ENCODE results near the gene TALDO1.
A peak's percentile ranks its signal among the peaks of the same experiment; 100 is the strongest.

The TALDO1 gene

GRCh38 chr11:802693-803466, 55.6 kb downstream of the TALDO1 start:
- H3K4me3 ChIP-seq (ENCODE audit: low read depth in 1 of 2, low read length in 2 of 2): no peak overlapping the region
- H3K27ac ChIP-seq (ENCODE audit: low read depth, low read length): no peak overlapping the region
- peaks cover 12% of the 10 kb centered on the region for H3K4me1 ChIP-seq (ENCODE audit: insufficient read depth, low read length)
- H3K27me3 ChIP-seq (ENCODE audit: control insufficient read depth in 1 of 2, insufficient read depth in 2 of 2, low read length in 2 of 2): no peaks in the 10 kb centered on the region
- H3K9ac ChIP-seq (ENCODE audit: low read length): no peak overlapping the region
- no peaks in the 10 kb centered on the region for H3K36me3 ChIP-seq (ENCODE audit: insufficient read depth, low read length)
- H3K9me3 ChIP-seq (ENCODE audit: low read length): no peaks in the 10 kb centered on the region

GRCh38 chr11:803467-803742, 56.1 kb downstream of the TALDO1 start:
- Histone ChIP-seq H3K27ac (ENCODE audit: low read depth, low read length) (no peak overlapping the region), H3K27me3 (ENCODE audit: control insufficient read depth in 1 of 2, insufficient read depth in 2 of 2, low read length in 2 of 2) (no peaks in the 10 kb centered on the region), H3K9me3 (ENCODE audit: low read length) (no peaks in the 10 kb centered on the region), H3K4me3 (ENCODE audit: low read depth in 1 of 2, low read length in 2 of 2) (no peak overlapping the region), H3K4me1 (ENCODE audit: insufficient read depth, low read length) (peaks cover 13% of the 10 kb centered on the region), H3K9ac (ENCODE audit: low read length) (no peak overlapping the region), H3K36me3 (ENCODE audit: insufficient read depth, low read length) (no peaks in the 10 kb centered on the region)

GRCh38 chr11:803770-804598, 56.7 kb downstream of the TALDO1 start:
- H3K4me1 ChIP-seq (ENCODE audit: insufficient read depth, low read length): peaks cover 18% of the 10 kb centered on the region
- no peaks in the 10 kb centered on the region for H3K36me3 ChIP-seq (ENCODE audit: insufficient read depth, low read length)
- no peaks in the 10 kb centered on the region for H3K9me3 ChIP-seq (ENCODE audit: low read length)
- peak overlapping the region; percentile 70 to 73 for H3K4me3 ChIP-seq (ENCODE audit: low read depth in 1 of 2, low read length in 2 of 2)
- H3K27ac ChIP-seq (ENCODE audit: low read depth, low read length): peak overlapping the region; percentile 62
- H3K27me3 ChIP-seq (ENCODE audit: control insufficient read depth in 1 of 2, insufficient read depth in 2 of 2, low read length in 2 of 2): no peaks in the 10 kb centered on the region
- H3K9ac ChIP-seq (ENCODE audit: low read length): no peak overlapping the region

- H3K27me3 ChIP-seq (ENCODE audit: control insufficient read depth in 1 of 2, insufficient read depth in 2 of 2, low read length in 2 of 2): no peaks in the 10 kb centered on the region
- peak overlapping the region; percentile 70 to 73 for H3K4me3 ChIP-seq (ENCODE audit: low read depth in 1 of 2, low read length in 2 of 2)
- peaks cover 18% of the 10 kb centered on the region for H3K4me1 ChIP-seq (ENCODE audit: insufficient read depth, low read length)
- H3K9ac ChIP-seq (ENCODE audit: low read length): no peak overlapping the region
- H3K9me3 ChIP-seq (ENCODE audit: low read length): no peaks in the 10 kb centered on the region
- H3K27ac ChIP-seq (ENCODE audit: low read depth, low read length): peak overlapping the region; percentile 62
- H3K36me3 ChIP-seq (ENCODE audit: insufficient read depth, low read length): no peaks in the 10 kb centered on the region
These were observed 57.3 kb downstream of the TALDO1 start for GRCh38 chr11:804599-804964.

- H3K27ac ChIP-seq (ENCODE audit: low read depth, low read length): peak overlapping the region; percentile 89
- H3K9ac ChIP-seq (ENCODE audit: low read length): peak overlapping the region; percentile 98
- H3K36me3 ChIP-seq (ENCODE audit: insufficient read depth, low read length): peaks cover 26% of the 10 kb centered on the region
- H3K4me1 ChIP-seq (ENCODE audit: insufficient read depth, low read length): peaks cover 34% of the 10 kb centered on the region
- no peaks in the 10 kb centered on the region for H3K27me3 ChIP-seq (ENCODE audit: control insufficient read depth in 1 of 2, insufficient read depth in 2 of 2, low read length in 2 of 2)
- peak overlapping the region; percentile 78 to 82 for H3K4me3 ChIP-seq (ENCODE audit: low read depth in 1 of 2, low read length in 2 of 2)
- no peaks in the 10 kb centered on the region for H3K9me3 ChIP-seq (ENCODE audit: low read length)
These were observed 61.4 kb downstream of the TALDO1 start for GRCh38 chr11:808427-809286.

GRCh38 chr11:809287-810039, 62.2 kb downstream of the TALDO1 start, which contains the start of gene RPLP2:
Gene RPLP2 (plus strand): TSS chr11:809967. CDS start chr11:810235, 268 bp downstream.
- peak within 1 kb of the TSS; percentile 89 for H3K27ac ChIP-seq (ENCODE audit: low read depth, low read length)
- no peaks in the 10 kb centered on the region for H3K9me3 ChIP-seq (ENCODE audit: low read length)
- peak within 1 kb of the TSS; percentile 98 for H3K9ac ChIP-seq (ENCODE audit: low read length)
- H3K4me3 ChIP-seq (ENCODE audit: low read depth in 1 of 2, low read length in 2 of 2): peak within 1 kb of the TSS; percentile 78 to 82
- peaks cover 26% of the 10 kb centered on the region for H3K36me3 ChIP-seq (ENCODE audit: insufficient read depth, low read length)
- H3K27me3 ChIP-seq (ENCODE audit: control insufficient read depth in 1 of 2, insufficient read depth in 2 of 2, low read length in 2 of 2): no peaks in the 10 kb centered on the region
- H3K4me1 ChIP-seq (ENCODE audit: insufficient read depth, low read length): peaks cover 26% of the 10 kb centered on the region

- Histone ChIP-seq H3K9ac (ENCODE audit: low read length) (peak overlapping the region; percentile 98), H3K27ac (ENCODE audit: low read depth, low read length) (peak overlapping the region; percentile 89), H3K4me1 (ENCODE audit: insufficient read depth, low read length) (peaks cover 22% of the 10 kb centered on the region), H3K27me3 (ENCODE audit: control insufficient read depth in 1 of 2, insufficient read depth in 2 of 2, low read length in 2 of 2) (no peaks in the 10 kb centered on the region), H3K36me3 (ENCODE audit: insufficient read depth, low read length) (peaks cover 26% of the 10 kb centered on the region), H3K9me3 (ENCODE audit: low read length) (no peaks in the 10 kb centered on the region), H3K4me3 (ENCODE audit: low read depth in 1 of 2, low read length in 2 of 2) (peak overlapping the region; percentile 78 to 82)
These were observed 62.8 kb downstream of the TALDO1 start for GRCh38 chr11:810040-810567.

GRCh38 chr11:811446-812245, 64.4 kb downstream of the TALDO1 start:
- no peak overlapping the region for H3K4me3 ChIP-seq (ENCODE audit: low read depth in 1 of 2, low read length in 2 of 2)
- no peaks in the 10 kb centered on the region for H3K9me3 ChIP-seq (ENCODE audit: low read length)
- peaks cover 26% of the 10 kb centered on the region for H3K36me3 ChIP-seq (ENCODE audit: insufficient read depth, low read length)
- H3K27ac ChIP-seq (ENCODE audit: low read depth, low read length): no peak overlapping the region
- peak overlapping the region; percentile 98 for H3K9ac ChIP-seq (ENCODE audit: low read length)
- H3K4me1 ChIP-seq (ENCODE audit: insufficient read depth, low read length): peaks cover 22% of the 10 kb centered on the region
- H3K27me3 ChIP-seq (ENCODE audit: control insufficient read depth in 1 of 2, insufficient read depth in 2 of 2, low read length in 2 of 2): no peaks in the 10 kb centered on the region

- Histone ChIP-seq H3K4me1 (ENCODE audit: insufficient read depth, low read length) (peaks cover 22% of the 10 kb centered on the region), H3K36me3 (ENCODE audit: insufficient read depth, low read length) (peaks cover 26% of the 10 kb centered on the region), H3K27ac (ENCODE audit: low read depth, low read length) (no peak overlapping the region), H3K27me3 (ENCODE audit: control insufficient read depth in 1 of 2, insufficient read depth in 2 of 2, low read length in 2 of 2) (no peaks in the 10 kb centered on the region), H3K4me3 (ENCODE audit: low read depth in 1 of 2, low read length in 2 of 2) (no peak overlapping the region), H3K9ac (ENCODE audit: low read length) (no peak overlapping the region), H3K9me3 (ENCODE audit: low read length) (no peaks in the 10 kb centered on the region)
These were observed 65.1 kb downstream of the TALDO1 start for GRCh38 chr11:812390-812789.

- H3K9ac ChIP-seq (ENCODE audit: low read length): no peak overlapping the region
These were observed 65.8 kb downstream of the TALDO1 start for GRCh38 chr11:813072-813455.

More at GRCh38 chr11:813072-813455, 65.8 kb downstream of the TALDO1 start:
- H3K9me3 ChIP-seq (ENCODE audit: low read length): no peaks in the 10 kb centered on the region
- H3K4me3 ChIP-seq (ENCODE audit: low read depth in 1 of 2, low read length in 2 of 2): no peak overlapping the region
- H3K4me1 ChIP-seq (ENCODE audit: insufficient read depth, low read length): peaks cover 22% of the 10 kb centered on the region
- H3K36me3 ChIP-seq (ENCODE audit: insufficient read depth, low read length): peaks cover 26% of the 10 kb centered on the region
- no peak overlapping the region for H3K27ac ChIP-seq (ENCODE audit: low read depth, low read length)
- no peaks in the 10 kb centered on the region for H3K27me3 ChIP-seq (ENCODE audit: control insufficient read depth in 1 of 2, insufficient read depth in 2 of 2, low read length in 2 of 2)

Data from muscle layer of colon (tissue), 2 donors.